Fibroblast of skin of left quadriceps (primary cell): ENCODE data around the gene MYOC.
"Not testable (repeated sequence)": the region's sequence is repeated elsewhere in the genome, so short reads cannot be mapped to it uniquely, and the experiment has no call there.

Experiments used
- DNase-seq, 2 experiments: peaks; one replicate each; pipeline ENCODE4 v3.0.0-alpha.2; 2013; ENCODE audit warnings: low read depth in 2 of 2

MYOC gene

GRCh38 chr1:171606402-171606941, 46.0 kb downstream of the MYOC start:
- no peak for DNase-seq

- not testable (repeated sequence) for DNase-seq
Measured at GRCh38 chr1:171603042-171603441, 49.4 kb downstream of the MYOC start.

GRCh38 chr1:171600862-171601261, 51.6 kb downstream of the MYOC start:
- DNase-seq, result no peak

GRCh38 chr1:171600310-171600709, 52.2 kb downstream of the MYOC start:
- DNase-seq, result not testable (repeated sequence)

GRCh38 chr1:171597203-171597602, 55.3 kb downstream of the MYOC start:
- no peak for DNase-seq

GRCh38 chr1:171596705-171597104, 55.8 kb downstream of the MYOC start:
- no peak for DNase-seq

- DNase-seq, result no peak
Measured at GRCh38 chr1:171596119-171596518, 56.4 kb downstream of the MYOC start.

- DNase-seq, result no peak
Measured at GRCh38 chr1:171595324-171595723, 57.2 kb downstream of the MYOC start.

- DNase-seq, result no peak
Measured at GRCh38 chr1:171590022-171590421, 62.5 kb downstream of the MYOC start.

- no peak for DNase-seq
Measured at GRCh38 chr1:171588230-171588629, 64.3 kb downstream of the MYOC start.

- DNase-seq, result no peak
Measured at GRCh38 chr1:171585715-171586114, 66.8 kb downstream of the MYOC start.
